Fibroblast of lung (primary cell): ENCODE results near the gene CIZ1. TPM values are rescaled to one million over a fixed set of nuclear protein-coding genes. Genes with fewer than 3 reads are reported as not detected.

Experiments
- DNase-seq, 2 donors: peaks; one replicate each; pipeline versions ENCODE4 v3.0.0 to v3.0.0-alpha.2; 2010; ENCODE audit warnings: low read depth in 2 of 2
- H2AFZ ChIP-seq: 2 replicates; pipeline ENCODE4 v1.5.1; 2012; ENCODE audit warnings: low read length, control low read depth, inconsistent platforms
- H3K27ac ChIP-seq: 2 replicates; pipeline ENCODE4 v1.5.1; 2011; ENCODE audit warnings: low read length, control low read depth; ENCODE audit not compliant: insufficient read depth
- H3K27me3 ChIP-seq: 2 replicates; pipeline ENCODE4 v1.5.1; 2011; ENCODE audit warnings: mild to moderate bottlenecking, low read length; ENCODE audit not compliant: control insufficient read depth, insufficient read depth
- H3K36me3 ChIP-seq: 2 replicates; pipeline ENCODE4 v1.5.1; 2011; ENCODE audit warnings: low read length; ENCODE audit not compliant: control insufficient read depth, insufficient read depth
- H3K4me1 ChIP-seq: 2 replicates; pipeline ENCODE4 v1.5.1; 2011; ENCODE audit warnings: low read length; ENCODE audit not compliant: control insufficient read depth, insufficient read depth; ENCODE audit errors: extremely low read depth
- H3K4me2 ChIP-seq: 2 replicates; pipeline ENCODE4 v1.5.1; 2011; ENCODE audit warnings: low read length, control low read depth; ENCODE audit not compliant: insufficient read depth; ENCODE audit errors: extremely low read depth
- H3K4me3 ChIP-seq, 4 experiments: fragments of 200-600 bp in 1 of 4; sonication (generic) in 1 of 4; replicated peaks in 1 of 4; 2 replicates each; pipeline ENCODE4 v1.5.1; 2011 to 2016; ENCODE audit warnings: low read length in 4 of 4, low read depth in 3 of 4, mild to moderate bottlenecking in 3 of 4, control low read depth in 2 of 4, inconsistent platforms in 1 of 4, mixed read lengths in 1 of 4; ENCODE audit not compliant: insufficient read depth in 1 of 4; ENCODE audit errors: control extremely low read depth in 1 of 4
- H3K79me2 ChIP-seq: 2 replicates; pipeline ENCODE4 v1.5.1; 2012; ENCODE audit warnings: mild to moderate bottlenecking, low read length, inconsistent platforms; ENCODE audit not compliant: control insufficient read depth, insufficient read depth
- H3K9ac ChIP-seq: 2 replicates; pipeline ENCODE4 v1.5.1; 2011; ENCODE audit warnings: mild to moderate bottlenecking, low read length, control low read depth; ENCODE audit not compliant: insufficient read depth
- H3K9me3 ChIP-seq: 2 replicates; pipeline ENCODE4 v1.5.1; 2012; ENCODE audit warnings: low read depth, low read length; ENCODE audit not compliant: control insufficient read depth, insufficient read depth
- H4K20me1 ChIP-seq: 2 replicates; pipeline ENCODE4 v1.5.1; 2011; ENCODE audit warnings: low read length; ENCODE audit not compliant: control insufficient read depth, insufficient read depth; ENCODE audit errors: extremely low read depth
- CTCF ChIP-seq, 2 donors: IDR thresholded peaks in 1 of 2; conservative IDR thresholded peaks in 1 of 2; 1 replicate in 1 of 2; 2 replicates in 1 of 2; pipeline ENCODE4 v1.5.1; 2011 to 2012; ENCODE audit warnings: low read length in 2 of 2, control low read depth in 1 of 2, inconsistent platforms in 1 of 2, low read depth in 1 of 2, mild to moderate bottlenecking in 1 of 2
- EZH2 ChIP-seq: IDR thresholded peaks from 2 replicates; pipeline ENCODE4 v1.5.1; 2012; ENCODE audit warnings: low read length, control low read depth, mild to moderate bottlenecking; ENCODE audit errors: missing control alignments
- polyA plus RNA-seq, 2 donors: library from polyadenylated mRNA; depleted of rRNA in 1 of 2; stranded (reverse) in 1 of 2; unstranded in 1 of 2; fragments of >200 nt; gene quantifications; 2 replicates each; pipeline ENCODE4 v1.2.1, GENCODE V29; 2011 to 2012; ENCODE audit warnings: missing spikeins in 1 of 2
- total RNA-seq: library from RNA; depleted of rRNA; stranded (reverse); fragments of >200 nt; gene quantifications from 2 replicates; pipeline ENCODE4 v1.2.1, GENCODE V29; 2014

Gene CIZ1
- total and polyA plus RNA-seq, 2 donors (not counting 1 experiment from before 2014, with no cell fraction given), result 26.1 to 27.2 TPM

- no peaks in the 10 kb centered on the region for H4K20me1 ChIP-seq
- no peaks in the 10 kb centered on the region for H3K4me1 ChIP-seq
- no peak overlapping the region for H2AFZ ChIP-seq
- H3K27me3 ChIP-seq, result no peaks in the 10 kb centered on the region
- no peaks in the 10 kb centered on the region for H3K9me3 ChIP-seq
- no peaks in the 10 kb centered on the region for H3K36me3 ChIP-seq
- TF ChIP-seq CTCF (conservative IDR thresholded peaks at IDR 0.05 in 1 of 2, IDR thresholded peaks at IDR 0.05 in 1 of 2; ENCODE audit: low read depth in 1 of 2, low read length in 2 of 2), result no peak
- TF ChIP-seq EZH2, result no peak
- no peak for DNase-seq
- no peaks in the 10 kb centered on the region for H3K79me2 ChIP-seq
- no peak overlapping the region for H3K9ac ChIP-seq
- no peak overlapping the region for H3K4me2 ChIP-seq
- no peak overlapping the region for H3K27ac ChIP-seq
- no peak overlapping the region for H3K4me3 ChIP-seq
Measured at GRCh38 chr9:128152133-128153059, 39.0 kb downstream of the CIZ1 start.

GRCh38 chr9:128151309-128152132 lies 39.9 kb downstream of the CIZ1 start:
- TF ChIP-seq EZH2 (no peak), CTCF (conservative IDR thresholded peaks at IDR 0.05 in 1 of 2, IDR thresholded peaks at IDR 0.05 in 1 of 2; ENCODE audit: low read depth in 1 of 2, low read length in 2 of 2) (no peak)
- H3K27me3 ChIP-seq, result peaks cover 2% of the 10 kb centered on the region
- DNase-seq, result no peak

GRCh38 chr9:128150594-128151308 lies 40.6 kb downstream of the CIZ1 start:
- Histone ChIP-seq H3K4me1 (no peaks in the 10 kb centered on the region), H3K79me2 (no peaks in the 10 kb centered on the region), H3K27ac (no peak overlapping the region), H3K36me3 (no peaks in the 10 kb centered on the region), H3K4me3 (no peak overlapping the region), H3K4me2 (no peak overlapping the region), H2AFZ (no peak overlapping the region), H4K20me1 (no peaks in the 10 kb centered on the region), H3K9ac (no peak overlapping the region), H3K27me3 (peaks cover 4% of the 10 kb centered on the region), H3K9me3 (no peaks in the 10 kb centered on the region)
- DNase-seq, result no peak
- TF ChIP-seq CTCF (conservative IDR thresholded peaks at IDR 0.05 in 1 of 2, IDR thresholded peaks at IDR 0.05 in 1 of 2; ENCODE audit: low read depth in 1 of 2, low read length in 2 of 2) (peak in 1 of 2 donors; percentile 27), EZH2 (no peak)

More at GRCh38 chr9:128151309-128152132, 39.9 kb downstream of the CIZ1 start:
- Histone ChIP-seq H2AFZ (no peak overlapping the region), H3K9ac (no peak overlapping the region), H3K27ac (no peak overlapping the region), H3K4me2 (no peak overlapping the region), H3K9me3 (no peaks in the 10 kb centered on the region), H4K20me1 (no peaks in the 10 kb centered on the region), H3K4me3 (no peak overlapping the region), H3K79me2 (no peaks in the 10 kb centered on the region), H3K36me3 (no peaks in the 10 kb centered on the region), H3K4me1 (no peaks in the 10 kb centered on the region)
